ENCODE data around the gene CYBA. TPM values are rescaled to one million over a fixed set of nuclear protein-coding genes. Genes with fewer than 3 reads are reported as not detected.

The CYBA gene
- total RNA-seq, 2 experiments from 2014 or later, result 359 to 601 TPM

GRCh38 chr16:88655053-88655732, 4.3 kb upstream of the CYBA start:
- DNase-seq (ENCODE audit: low spot score), result no peak
- no peak overlapping the region for H3K4me3 ChIP-seq (ENCODE audit: low read depth, low read length, poor library complexity, severe bottlenecking)
- H3K79me2 ChIP-seq (ENCODE audit: insufficient read depth, low read depth, low read length), result peaks cover 11% of the 10 kb centered on the region
- H3K9me3 ChIP-seq (ENCODE audit: low read length), result no peaks in the 10 kb centered on the region
- peaks cover 39% of the 10 kb centered on the region; the same call in 1 of the 2 replicates for H3K36me3 ChIP-seq (ENCODE audit: insufficient read depth, low read length)
- H2AFZ ChIP-seq (ENCODE audit: low read length), result no peak overlapping the region
- BruUV-seq (replicated peaks), result no TSS peak
- H3K4me1 ChIP-seq (ENCODE audit: insufficient read depth, low read length, poor library complexity, severe bottlenecking), result peaks cover 19% of the 10 kb centered on the region
- ChIA-PET CTCF (ENCODE audit: unreplicated experiment) (no interaction called here), POLR2A (no interaction called here)
- no peaks in the 10 kb centered on the region for H3K9me2 ChIP-seq (ENCODE audit: insufficient read depth, low read length)
- intact Hi-C loops (cut with micrococcal nuclease; ENCODE audit: unreplicated experiment), result no loop called here
- TF ChIP-seq EZH2phosphoT487 (IDR thresholded peaks at IDR 0.05; ENCODE audit: borderline replicate concordance, low read depth, low read length) (no peak), CTCF (conservative IDR thresholded peaks at IDR 0.05; ENCODE audit: low read length) (no peak)
- no peak overlapping the region for H3K27ac ChIP-seq (ENCODE audit: low read depth, low read length, poor library complexity, severe bottlenecking)
- peaks cover under 1% of the 10 kb centered on the region; the same call in 1 of the 2 replicates for H4K20me1 ChIP-seq (ENCODE audit: insufficient read depth, low read length)
- H3K4me2 ChIP-seq (ENCODE audit: low read length), result no peak overlapping the region

GRCh38 chr16:88654363-88655052, 3.7 kb upstream of the CYBA start:
- TF ChIP-seq CTCF (conservative IDR thresholded peaks at IDR 0.05; ENCODE audit: low read length) (no peak), EZH2phosphoT487 (IDR thresholded peaks at IDR 0.05; ENCODE audit: borderline replicate concordance, low read depth, low read length) (no peak)
- Histone ChIP-seq H3K4me2 (ENCODE audit: low read length) (no peak overlapping the region), H4K20me1 (ENCODE audit: insufficient read depth, low read length) (peaks cover 6% of the 10 kb centered on the region), H3K9me2 (ENCODE audit: insufficient read depth, low read length) (no peaks in the 10 kb centered on the region), H3K9me3 (ENCODE audit: low read length) (no peaks in the 10 kb centered on the region), H3K27ac (ENCODE audit: low read depth, low read length, poor library complexity, severe bottlenecking) (no peak overlapping the region), H3K4me1 (ENCODE audit: insufficient read depth, low read length, poor library complexity, severe bottlenecking) (peaks cover 21% of the 10 kb centered on the region), H3K79me2 (ENCODE audit: insufficient read depth, low read depth, low read length) (peaks cover 13% of the 10 kb centered on the region), H3K4me3 (ENCODE audit: low read depth, low read length, poor library complexity, severe bottlenecking) (no peak overlapping the region), H3K36me3 (ENCODE audit: insufficient read depth, low read length) (peaks cover 43% of the 10 kb centered on the region), H2AFZ (ENCODE audit: low read length) (no peak overlapping the region)
- intact Hi-C loops (cut with micrococcal nuclease; ENCODE audit: unreplicated experiment), result loop anchor here (5.0 kb wide), 1 partner anchor 1003 kb away; the partner anchor contains the start of genes CHMP1A and SPATA33
- DNase-seq (ENCODE audit: low spot score), result no peak
- CTCF ChIA-PET (ENCODE audit: unreplicated experiment), result no interaction called here
- POLR2A ChIA-PET, result no interaction called here
- no TSS peak for BruUV-seq (replicated peaks)
